CD14-positive monocyte (primary cell): ENCODE data around the gene OR51B4. TPM values are rescaled to one million over a fixed set of nuclear protein-coding genes. Genes with fewer than 3 reads are reported as not detected.

Experiments used
- DNase-seq, 3 donors: peaks; one replicate each; pipeline ENCODE4 v3.0.0-alpha.2; 2011 to 2022
- H2AFZ ChIP-seq: 2 replicates; pipeline ENCODE4 v1.6.0; 2012; ENCODE audit warnings: mild to moderate bottlenecking, low read depth, low read length, inconsistent platforms; ENCODE audit not compliant: insufficient read depth, poor library complexity, severe bottlenecking
- H3K27ac ChIP-seq, 2 donors: 1 replicate in 1 of 2; 2 replicates in 1 of 2; pipeline ENCODE4 v1.5.1; 2012 to 2013; ENCODE audit warnings: low read length in 2 of 2, control low read depth in 1 of 2, inconsistent platforms in 1 of 2, low read depth in 1 of 2, mild to moderate bottlenecking in 1 of 2
- H3K27me3 ChIP-seq, 2 donors: one replicate each; pipeline versions ENCODE4 v1.6.0 to v1.6.1; 2011 to 2013; ENCODE audit warnings: low read length in 2 of 2; ENCODE audit not compliant: control insufficient read depth in 2 of 2, insufficient read depth in 2 of 2
- H3K36me3 ChIP-seq, 2 donors: replicated peaks in 1 of 2; 1 replicate in 1 of 2; 2 replicates in 1 of 2; pipeline versions ENCODE4 v1.5.1 to v1.6.1; 2012 to 2013; ENCODE audit warnings: low read length in 2 of 2, control low read depth in 1 of 2, inconsistent platforms in 1 of 2, mild to moderate bottlenecking in 1 of 2; ENCODE audit not compliant: insufficient read depth in 2 of 2, control insufficient read depth in 1 of 2
- H3K4me1 ChIP-seq, 2 donors: 1 replicate in 1 of 2; 2 replicates in 1 of 2; pipeline versions ENCODE4 v1.5.1 to v1.6.1; 2012 to 2013; ENCODE audit warnings: low read length in 2 of 2, control low read depth in 1 of 2, inconsistent platforms in 1 of 2, mild to moderate bottlenecking in 1 of 2, moderate library complexity in 1 of 2; ENCODE audit not compliant: insufficient read depth in 2 of 2, control insufficient read depth in 1 of 2
- H3K4me2 ChIP-seq: replicated peaks from 2 replicates; pipeline ENCODE3; 2012; ENCODE audit warnings: low read length, moderate library complexity, mild to moderate bottlenecking; ENCODE audit not compliant: poor library complexity, severe bottlenecking; ENCODE audit errors: extremely low read depth
- H3K4me3 ChIP-seq, 3 experiments: fragments of 200-600 bp in 1 of 3; sonication (generic) in 1 of 3; replicated peaks in 1 of 3; 1 replicate in 2 of 3; 2 replicates in 1 of 3; pipeline ENCODE4 v1.5.1; 2011 to 2013; ENCODE audit warnings: low read length in 3 of 3, mild to moderate bottlenecking in 3 of 3, control low read depth in 2 of 3, low read depth in 2 of 3, inconsistent platforms in 1 of 3, moderate library complexity in 1 of 3
- H3K79me2 ChIP-seq: 2 replicates; pipeline ENCODE4 v1.6.0; 2012; ENCODE audit warnings: mild to moderate bottlenecking, control low read depth, inconsistent platforms, low read length, moderate library complexity; ENCODE audit not compliant: insufficient read depth
- H3K9ac ChIP-seq: 2 replicates; pipeline ENCODE4 v1.6.0; 2017; ENCODE audit warnings: low read length, mild to moderate bottlenecking; ENCODE audit not compliant: insufficient read depth, poor library complexity, severe bottlenecking
- H3K9me3 ChIP-seq, 2 donors: replicated peaks in 1 of 2; 1 replicate in 1 of 2; 2 replicates in 1 of 2; pipeline versions ENCODE4 v1.5.1 to v1.6.1; 2012 to 2013; ENCODE audit warnings: low read length in 2 of 2, control low read depth in 1 of 2; ENCODE audit not compliant: control insufficient read depth in 1 of 2, insufficient read depth in 1 of 2
- H4K20me1 ChIP-seq: 2 replicates; pipeline ENCODE4 v1.6.0; 2012; ENCODE audit warnings: mild to moderate bottlenecking, low read length, control low read depth, moderate library complexity; ENCODE audit not compliant: insufficient read depth
- H3K27ac Mint-ChIP-seq, 7 donors: one replicate each; pipeline ENCODE4 v1.8.0; 2020; ENCODE audit warnings: mild to moderate bottlenecking in 7 of 7, mixed read lengths in 7 of 7, moderate library complexity in 6 of 7, inconsistent platforms in 2 of 7
- H3K27me3 Mint-ChIP-seq, 3 donors: one replicate each; pipeline ENCODE4 v1.8.0; 2021 to 2022; ENCODE audit warnings: low read depth in 3 of 3, mild to moderate bottlenecking in 3 of 3, mixed read lengths in 3 of 3, moderate library complexity in 3 of 3, inconsistent platforms in 1 of 3
- H3K36me3 Mint-ChIP-seq, 2 donors: one replicate each; pipeline ENCODE4 v1.8.0; 2020; ENCODE audit warnings: mixed read lengths in 2 of 2, inconsistent platforms in 1 of 2, mild to moderate bottlenecking in 1 of 2
- H3K4me1 Mint-ChIP-seq: one replicate; pipeline ENCODE4 v1.8.0; 2020; ENCODE audit warnings: mild to moderate bottlenecking, mixed read lengths
- H3K4me3 Mint-ChIP-seq, 2 donors: one replicate each; pipeline ENCODE4 v1.8.0; 2020; ENCODE audit warnings: mild to moderate bottlenecking in 2 of 2, mixed read lengths in 2 of 2, moderate library complexity in 1 of 2
- H3K9me3 Mint-ChIP-seq, 7 donors: one replicate each; pipeline ENCODE4 v1.8.0; 2020 to 2022; ENCODE audit warnings: mixed read lengths in 7 of 7, mild to moderate bottlenecking in 6 of 7, moderate library complexity in 6 of 7, inconsistent platforms in 2 of 7
- CTCF ChIP-seq: fragments of 200-600 bp; IDR thresholded peaks from one replicate; pipeline ENCODE4 v1.8.0; 2022; ENCODE audit warnings: antibody characterized with exemption, mild to moderate bottlenecking
- WGBS: methylation state at CpG from one replicate; pipeline ENCODE4 v1.1.5; 2013; ENCODE audit warnings: missing lambda C conversion rate; ENCODE audit not compliant: insufficient coverage; 5-methylcytosine and 5-hydroxymethylcytosine counted together
- intact Hi-C, 2 donors: fragments of 100-400 bp; cut with micrococcal nuclease; formaldehyde crosslinking; loops; one replicate each; pipeline versions ENCODE4 v1.15.0 to v1.15.1; 2023
- polyA plus RNA-seq, 3 donors: library from polyadenylated mRNA; depleted of rRNA in 1 of 3; unstranded in 2 of 3; stranded (reverse) in 1 of 3; fragments of 300-500 nt in 2 of 3; fragments of >200 nt in 1 of 3; fragmentation: Illumina TruSeq in 2 of 3; gene quantifications; 1 replicate in 2 of 3; 2 replicates in 1 of 3; pipeline ENCODE4 v1.2.3, GENCODE V29; 2012 to 2021

Gene OR51B4
- polyA plus RNA-seq, 3 donors = not detected

- H3K27me3 Mint-ChIP-seq = peaks cover 0 to 3% (median 1%) of the 10 kb centered on the region in 3 donors
- H3K4me1 Mint-ChIP-seq = no peaks in the 10 kb centered on the region
- Histone ChIP-seq H2AFZ (no peak overlapping the region), H3K4me2 (no peak overlapping the region), H3K27me3 (no peaks in the 10 kb centered on the region), H3K9ac (no peak overlapping the region), H3K4me1 (no peaks in the 10 kb centered on the region), H3K4me3 (no peak overlapping the region), H3K27ac (no peak overlapping the region), H3K79me2 (no peaks in the 10 kb centered on the region), H3K9me3 (no peaks in the 10 kb centered on the region), H3K36me3 (no peaks in the 10 kb centered on the region), H4K20me1 (no peaks in the 10 kb centered on the region)
- DNase-seq = no peak
- no peak for TF ChIP-seq CTCF
- intact Hi-C loops = no loop called here
- no peak overlapping the region for H3K27ac Mint-ChIP-seq
- no peak overlapping the region for H3K4me3 Mint-ChIP-seq
- no peaks in the 10 kb centered on the region for H3K36me3 Mint-ChIP-seq
- peaks cover 0 to 4% (median 0%) of the 10 kb centered on the region in 7 donors for H3K9me3 Mint-ChIP-seq
Observed at GRCh38 chr11:5336331-5336730, 34.6 kb upstream of the OR51B4 start.

- H3K79me2 ChIP-seq = no peaks in the 10 kb centered on the region
- no peaks in the 10 kb centered on the region for H3K9me3 ChIP-seq
- Mint-ChIP-seq H3K36me3 (no peaks in the 10 kb centered on the region), H3K4me1 (no peaks in the 10 kb centered on the region), H3K27me3 (peaks cover 0 to 3% (median 1%) of the 10 kb centered on the region in 3 donors), H3K4me3 (no peak overlapping the region), H3K9me3 (peaks cover 0 to 5% (median 2%) of the 10 kb centered on the region in 7 donors), H3K27ac (no peak overlapping the region)
- no peaks in the 10 kb centered on the region for H3K27me3 ChIP-seq
- no CpG with 5 or more reads among the region's 1 CpG for WGBS
- no peak for TF ChIP-seq CTCF
- H3K4me2 ChIP-seq = no peak overlapping the region
- no peaks in the 10 kb centered on the region for H3K4me1 ChIP-seq
- H2AFZ ChIP-seq = no peak overlapping the region
- no peak overlapping the region for H3K4me3 ChIP-seq
- no peaks in the 10 kb centered on the region for H4K20me1 ChIP-seq
- H3K9ac ChIP-seq = no peak overlapping the region
- intact Hi-C loops = no loop called here
- H3K27ac ChIP-seq = no peak overlapping the region
- H3K36me3 ChIP-seq = no peaks in the 10 kb centered on the region
- no peak for DNase-seq
Observed at GRCh38 chr11:5335170-5335569, 33.4 kb upstream of the OR51B4 start.
